Activated naive CD8-positive, alpha-beta T cell treated with anti-CD3 and anti-CD28 coated beads, Interleukin-2, amount 50 U/mL, for 24 hours (primary cell): Measurements from ENCODE around the gene TCF25.
A peak's percentile ranks its signal among the peaks of the same experiment; 100 is the strongest.

ENCODE experiments used
- ATAC-seq: fragments of 150-1000 bp; cut with Tn5 transposase; one replicate; pipeline ENCODE4 v1.10.0; 2021
- DNase-seq: peaks from one replicate; pipeline ENCODE4 v3.0.0; 2021
- H3K27ac Mint-ChIP-seq: one replicate; pipeline ENCODE4 v1.8.0; 2021; ENCODE audit warnings: mild to moderate bottlenecking, mixed read lengths
- H3K27me3 Mint-ChIP-seq: one replicate; pipeline ENCODE4 v1.8.0; 2021; ENCODE audit warnings: mixed read lengths
- H3K36me3 Mint-ChIP-seq: one replicate; pipeline ENCODE4 v1.8.0; 2021; ENCODE audit warnings: low read depth, mixed read lengths
- H3K4me1 Mint-ChIP-seq: one replicate; pipeline ENCODE4 v1.8.0; 2021; ENCODE audit warnings: mixed read lengths
- H3K4me3 Mint-ChIP-seq: one replicate; pipeline ENCODE4 v1.8.0; 2021; ENCODE audit warnings: mild to moderate bottlenecking, moderate library complexity, mixed read lengths
- H3K9me3 Mint-ChIP-seq: one replicate; pipeline ENCODE4 v1.8.0; 2021; ENCODE audit warnings: mixed read lengths

Gene TCF25

DNA sequence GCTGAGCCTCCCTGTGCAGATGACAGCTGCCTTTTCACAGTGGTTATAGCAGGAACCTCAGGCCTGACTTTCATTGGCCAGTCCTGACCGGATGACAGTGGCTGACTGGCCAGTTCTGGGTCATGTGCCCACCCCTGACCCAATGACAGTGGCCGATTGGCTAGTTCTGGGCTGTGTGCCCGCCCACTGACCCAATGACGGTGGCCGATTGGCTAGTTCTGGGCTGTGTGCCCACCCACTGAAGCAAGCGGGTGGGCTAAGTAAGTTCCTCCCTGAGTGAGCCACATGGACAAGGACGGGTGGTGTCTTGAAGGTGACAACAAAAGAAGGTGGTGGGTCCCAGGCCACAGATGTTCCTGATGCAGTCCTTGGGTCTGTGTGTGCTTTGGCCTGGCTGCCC, 84.7 kb downstream of the TCF25 start:
- Mint-ChIP-seq H3K9me3 (no peaks in the 10 kb centered on the region), H3K27ac (no peak overlapping the region), H3K27me3 (no peaks in the 10 kb centered on the region), H3K4me1 (peaks cover 13% of the 10 kb centered on the region), H3K36me3 (peaks cover 6% of the 10 kb centered on the region), H3K4me3 (no peak overlapping the region)
- peak; percentile 52 for ATAC-seq
- DNase-seq, result peak; percentile 16

DNA sequence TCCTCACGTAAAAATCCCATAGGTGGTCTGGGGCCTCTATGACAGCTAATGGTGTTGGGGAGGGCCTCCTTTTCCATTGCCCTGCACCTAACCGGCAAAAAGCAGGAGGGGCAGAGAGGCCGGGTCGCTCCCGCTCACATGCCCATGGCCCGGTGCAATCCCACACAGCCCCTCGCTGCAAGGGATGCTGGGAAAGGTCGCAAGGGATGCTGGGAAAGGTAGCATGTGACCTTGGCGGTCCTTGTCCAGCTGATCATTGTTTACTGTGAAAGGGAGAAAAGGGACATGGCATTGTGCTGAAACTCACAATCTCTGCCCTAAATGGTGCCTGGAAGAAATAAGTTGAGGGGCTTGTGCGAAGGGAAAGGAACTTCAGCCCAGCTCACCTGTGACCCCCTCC, 85.2 kb downstream of the TCF25 start:
- Mint-ChIP-seq H3K27me3 (no peaks in the 10 kb centered on the region), H3K36me3 (peaks cover 6% of the 10 kb centered on the region), H3K27ac (no peak overlapping the region), H3K9me3 (no peaks in the 10 kb centered on the region), H3K4me1 (peaks cover 11% of the 10 kb centered on the region), H3K4me3 (no peak overlapping the region)
- no peak for ATAC-seq
- no peak for DNase-seq

DNA sequence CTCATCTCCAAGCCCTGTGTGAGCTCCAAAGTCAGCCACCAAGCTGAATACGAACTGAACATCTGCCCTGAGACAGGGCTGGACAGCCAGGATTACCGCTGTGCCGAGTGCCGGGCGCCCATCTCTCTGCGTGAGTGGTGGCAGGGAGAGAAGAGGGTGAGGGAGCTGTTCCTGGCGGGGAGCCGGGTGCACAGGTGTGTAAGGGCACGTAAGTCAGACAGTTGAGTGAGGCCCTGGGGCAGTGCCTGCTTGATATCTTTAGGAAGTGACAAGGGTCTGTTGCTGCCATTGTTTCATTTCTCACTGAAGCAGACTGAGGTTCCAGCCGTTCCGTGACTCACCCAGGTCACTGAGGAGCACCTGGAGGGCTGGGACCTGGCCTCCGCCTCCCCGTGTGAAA, 87.6 kb downstream of the TCF25 start:
- no peaks in the 10 kb centered on the region for H3K9me3 Mint-ChIP-seq
- no peak overlapping the region for H3K4me3 Mint-ChIP-seq
- no peaks in the 10 kb centered on the region for H3K4me1 Mint-ChIP-seq
- no peaks in the 10 kb centered on the region for H3K27me3 Mint-ChIP-seq
- H3K36me3 Mint-ChIP-seq, result peaks cover 6% of the 10 kb centered on the region
- ATAC-seq (no peak), DNase-seq (no peak)
- no peak overlapping the region for H3K27ac Mint-ChIP-seq
